Measurements from ENCODE around the gene RPS26.

The RPS26 gene

DNA sequence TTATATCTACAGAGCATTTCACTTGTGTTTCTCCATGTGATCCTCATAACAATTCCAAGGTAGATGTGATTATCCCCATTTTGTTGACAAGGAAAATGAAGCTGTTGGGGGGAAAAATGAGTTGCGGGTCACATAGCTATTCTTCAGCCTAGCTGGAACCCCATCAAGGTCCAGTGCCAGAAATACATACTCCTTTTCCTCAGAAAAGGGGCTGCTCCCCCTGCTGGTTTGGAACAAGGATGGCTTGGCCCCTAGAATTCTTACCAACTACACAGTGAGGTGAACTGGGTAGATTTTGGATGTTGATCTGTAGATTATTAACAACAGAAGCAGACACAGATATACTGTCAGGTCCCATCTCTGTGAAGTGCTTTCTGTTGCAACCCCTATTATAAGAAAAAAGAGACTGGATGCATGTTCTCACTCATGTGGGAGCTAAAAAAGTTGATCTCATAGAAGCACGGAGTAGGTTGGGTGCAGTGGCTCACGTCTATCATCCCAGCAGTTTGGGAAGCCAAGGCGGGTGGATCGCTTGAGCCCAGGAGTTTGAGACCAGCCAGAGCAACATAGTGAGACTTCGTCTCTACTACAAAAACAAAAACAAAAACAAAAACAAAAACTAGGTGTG lies 11.9 kb upstream of the RPS26 start (continued):
- no peak for TF ChIP-seq ESRRG (CRISPR knock-in tag; IDR thresholded peaks at IDR 0.05)
- no peak for TF ChIP-seq GLIS3 (CRISPR knock-in tag; IDR thresholded peaks at IDR 0.05)
- no peak for TF ChIP-seq ZNF70 (CRISPR knock-in tag; IDR thresholded peaks at IDR 0.05)
- no peak for TF ChIP-seq SNAI2 (CRISPR knock-in tag; IDR thresholded peaks at IDR 0.05)
- TF ChIP-seq ZFP3 (CRISPR knock-in tag; IDR thresholded peaks at IDR 0.05) = no peak

DNA sequence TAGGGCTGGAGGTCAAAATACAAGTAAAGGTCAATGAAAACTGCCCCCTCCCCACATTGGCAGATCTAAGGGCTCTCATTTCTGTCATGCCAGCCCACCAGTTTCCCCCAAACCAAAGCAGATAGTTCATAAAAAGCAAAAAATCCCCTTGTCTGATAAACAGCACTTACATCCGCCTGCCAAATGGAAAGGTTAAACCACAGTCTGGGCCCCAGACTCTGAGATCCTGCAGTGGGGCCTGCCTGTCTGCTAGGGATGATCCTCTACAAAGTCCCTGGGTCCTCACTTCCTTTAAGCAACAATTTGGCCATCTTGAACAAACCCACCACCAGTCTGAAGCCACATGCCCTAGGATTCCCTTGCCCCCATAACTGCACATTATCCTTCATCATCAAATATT lies 9.7 kb upstream of the RPS26 start:
- TF ChIP-seq BACH2 (CRISPR knock-in tag; IDR thresholded peaks at IDR 0.05; ENCODE audit: borderline replicate concordance) = no peak
- no peak for TF ChIP-seq OSR1 (CRISPR knock-in tag; IDR thresholded peaks at IDR 0.05)
- no peak for ATAC-seq

DNA sequence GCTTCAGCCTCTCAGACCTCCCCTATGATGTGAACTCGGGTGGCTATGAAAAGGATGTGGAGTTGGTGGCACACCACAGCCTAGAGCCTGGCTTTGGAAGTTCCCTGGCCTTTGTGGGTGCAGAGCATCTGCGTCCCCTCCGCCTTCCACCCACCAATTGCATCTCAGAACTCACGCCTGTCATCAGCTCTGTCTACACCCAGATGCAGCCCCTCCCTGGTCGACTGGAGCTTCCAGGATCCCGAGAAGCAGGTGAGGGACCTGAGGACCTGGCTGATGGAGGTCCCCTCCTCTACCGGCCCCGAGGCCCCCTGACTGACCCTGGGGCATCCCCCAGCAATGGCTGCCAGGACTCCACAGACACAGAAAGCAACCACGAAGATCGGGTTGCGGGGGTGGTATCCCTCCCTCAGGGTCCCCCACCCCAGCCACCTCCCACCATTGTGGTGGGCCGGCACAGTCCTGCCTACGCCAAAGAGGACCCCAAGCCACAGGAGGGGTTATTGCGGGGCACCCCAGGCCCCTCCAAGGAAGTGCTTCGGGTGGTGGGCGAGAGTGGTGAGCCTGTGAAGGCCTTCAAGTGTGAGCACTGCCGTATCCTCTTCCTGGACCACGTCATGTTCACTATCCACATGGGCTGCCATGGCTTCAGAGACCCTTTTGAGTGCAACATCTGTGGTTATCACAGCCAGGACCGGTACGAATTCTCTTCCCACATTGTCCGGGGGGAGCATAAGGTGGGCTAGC lies 7.0 kb upstream of the RPS26 start:
- no peak for TF ChIP-seq ZFP3 (CRISPR knock-in tag; IDR thresholded peaks at IDR 0.05)
- no peak for TF ChIP-seq ISL1 (CRISPR knock-in tag; IDR thresholded peaks at IDR 0.05)
- no peak for TF ChIP-seq ZC3H10 (CRISPR knock-in tag; IDR thresholded peaks at IDR 0.05)
- TF ChIP-seq GLIS3 (CRISPR knock-in tag; IDR thresholded peaks at IDR 0.05) = no peak
- TF ChIP-seq CSDC2 (CRISPR knock-in tag; IDR thresholded peaks at IDR 0.05) = no peak
- TF ChIP-seq, protein P1, sequence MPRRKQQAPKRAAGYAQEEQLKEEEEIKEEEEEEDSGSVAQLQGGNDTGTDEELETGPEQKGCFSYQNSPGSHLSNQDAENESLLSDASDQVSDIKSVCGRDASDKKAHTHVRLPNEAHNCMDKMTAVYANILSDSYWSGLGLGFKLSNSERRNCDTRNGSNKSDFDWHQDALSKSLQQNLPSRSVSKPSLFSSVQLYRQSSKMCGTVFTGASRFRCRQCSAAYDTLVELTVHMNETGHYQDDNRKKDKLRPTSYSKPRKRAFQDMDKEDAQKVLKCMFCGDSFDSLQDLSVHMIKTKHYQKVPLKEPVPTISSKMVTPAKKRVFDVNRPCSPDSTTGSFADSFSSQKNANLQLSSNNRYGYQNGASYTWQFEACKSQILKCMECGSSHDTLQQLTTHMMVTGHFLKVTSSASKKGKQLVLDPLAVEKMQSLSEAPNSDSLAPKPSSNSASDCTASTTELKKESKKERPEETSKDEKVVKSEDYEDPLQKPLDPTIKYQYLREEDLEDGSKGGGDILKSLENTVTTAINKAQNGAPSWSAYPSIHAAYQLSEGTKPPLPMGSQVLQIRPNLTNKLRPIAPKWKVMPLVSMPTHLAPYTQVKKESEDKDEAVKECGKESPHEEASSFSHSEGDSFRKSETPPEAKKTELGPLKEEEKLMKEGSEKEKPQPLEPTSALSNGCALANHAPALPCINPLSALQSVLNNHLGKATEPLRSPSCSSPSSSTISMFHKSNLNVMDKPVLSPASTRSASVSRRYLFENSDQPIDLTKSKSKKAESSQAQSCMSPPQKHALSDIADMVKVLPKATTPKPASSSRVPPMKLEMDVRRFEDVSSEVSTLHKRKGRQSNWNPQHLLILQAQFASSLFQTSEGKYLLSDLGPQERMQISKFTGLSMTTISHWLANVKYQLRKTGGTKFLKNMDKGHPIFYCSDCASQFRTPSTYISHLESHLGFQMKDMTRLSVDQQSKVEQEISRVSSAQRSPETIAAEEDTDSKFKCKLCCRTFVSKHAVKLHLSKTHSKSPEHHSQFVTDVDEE (CRISPR knock-in tag; IDR thresholded peaks at IDR 0.05) = no peak
- TF ChIP-seq OSR1 (CRISPR knock-in tag; IDR thresholded peaks at IDR 0.05) = no peak
- TF ChIP-seq, protein P2, sequence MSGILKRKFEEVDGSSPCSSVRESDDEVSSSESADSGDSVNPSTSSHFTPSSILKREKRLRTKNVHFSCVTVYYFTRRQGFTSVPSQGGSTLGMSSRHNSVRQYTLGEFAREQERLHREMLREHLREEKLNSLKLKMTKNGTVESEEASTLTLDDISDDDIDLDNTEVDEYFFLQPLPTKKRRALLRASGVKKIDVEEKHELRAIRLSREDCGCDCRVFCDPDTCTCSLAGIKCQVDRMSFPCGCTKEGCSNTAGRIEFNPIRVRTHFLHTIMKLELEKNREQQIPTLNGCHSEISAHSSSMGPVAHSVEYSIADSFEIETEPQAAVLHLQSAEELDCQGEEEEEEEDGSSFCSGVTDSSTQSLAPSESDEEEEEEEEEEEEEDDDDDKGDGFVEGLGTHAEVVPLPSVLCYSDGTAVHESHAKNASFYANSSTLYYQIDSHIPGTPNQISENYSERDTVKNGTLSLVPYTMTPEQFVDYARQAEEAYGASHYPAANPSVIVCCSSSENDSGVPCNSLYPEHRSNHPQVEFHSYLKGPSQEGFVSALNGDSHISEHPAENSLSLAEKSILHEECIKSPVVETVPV (CRISPR knock-in tag; IDR thresholded peaks at IDR 0.05) = no peak
- TF ChIP-seq, protein P3, sequence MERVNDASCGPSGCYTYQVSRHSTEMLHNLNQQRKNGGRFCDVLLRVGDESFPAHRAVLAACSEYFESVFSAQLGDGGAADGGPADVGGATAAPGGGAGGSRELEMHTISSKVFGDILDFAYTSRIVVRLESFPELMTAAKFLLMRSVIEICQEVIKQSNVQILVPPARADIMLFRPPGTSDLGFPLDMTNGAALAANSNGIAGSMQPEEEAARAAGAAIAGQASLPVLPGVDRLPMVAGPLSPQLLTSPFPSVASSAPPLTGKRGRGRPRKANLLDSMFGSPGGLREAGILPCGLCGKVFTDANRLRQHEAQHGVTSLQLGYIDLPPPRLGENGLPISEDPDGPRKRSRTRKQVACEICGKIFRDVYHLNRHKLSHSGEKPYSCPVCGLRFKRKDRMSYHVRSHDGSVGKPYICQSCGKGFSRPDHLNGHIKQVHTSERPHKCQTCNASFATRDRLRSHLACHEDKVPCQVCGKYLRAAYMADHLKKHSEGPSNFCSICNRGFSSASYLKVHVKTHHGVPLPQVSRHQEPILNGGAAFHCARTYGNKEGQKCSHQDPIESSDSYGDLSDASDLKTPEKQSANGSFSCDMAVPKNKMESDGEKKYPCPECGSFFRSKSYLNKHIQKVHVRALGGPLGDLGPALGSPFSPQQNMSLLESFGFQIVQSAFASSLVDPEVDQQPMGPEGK (CRISPR knock-in tag; IDR thresholded peaks at IDR 0.05; ENCODE audit: borderline replicate concordance) = no peak
- no peak for TF ChIP-seq TCF4 (CRISPR knock-in tag; IDR thresholded peaks at IDR 0.05; ENCODE audit: borderline replicate concordance)
- TF ChIP-seq, protein P4, sequence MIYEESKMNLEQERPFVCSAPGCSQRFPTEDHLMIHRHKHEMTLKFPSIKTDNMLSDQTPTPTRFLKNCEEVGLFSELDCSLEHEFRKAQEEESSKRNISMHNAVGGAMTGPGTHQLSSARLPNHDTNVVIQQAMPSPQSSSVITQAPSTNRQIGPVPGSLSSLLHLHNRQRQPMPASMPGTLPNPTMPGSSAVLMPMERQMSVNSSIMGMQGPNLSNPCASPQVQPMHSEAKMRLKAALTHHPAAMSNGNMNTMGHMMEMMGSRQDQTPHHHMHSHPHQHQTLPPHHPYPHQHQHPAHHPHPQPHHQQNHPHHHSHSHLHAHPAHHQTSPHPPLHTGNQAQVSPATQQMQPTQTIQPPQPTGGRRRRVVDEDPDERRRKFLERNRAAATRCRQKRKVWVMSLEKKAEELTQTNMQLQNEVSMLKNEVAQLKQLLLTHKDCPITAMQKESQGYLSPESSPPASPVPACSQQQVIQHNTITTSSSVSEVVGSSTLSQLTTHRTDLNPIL (CRISPR knock-in tag; IDR thresholded peaks at IDR 0.05; ENCODE audit: low read depth) = no peak
- no peak for TF ChIP-seq SNAI2 (CRISPR knock-in tag; IDR thresholded peaks at IDR 0.05)
- no peak for TF ChIP-seq ZFP30 (CRISPR knock-in tag; IDR thresholded peaks at IDR 0.05)
- no peak for TF ChIP-seq ESRRG (CRISPR knock-in tag; IDR thresholded peaks at IDR 0.05)
- no peak for TF ChIP-seq PPARA (CRISPR knock-in tag; IDR thresholded peaks at IDR 0.05; ENCODE audit: borderline replicate concordance)
- ATAC-seq = no peak

DNA sequence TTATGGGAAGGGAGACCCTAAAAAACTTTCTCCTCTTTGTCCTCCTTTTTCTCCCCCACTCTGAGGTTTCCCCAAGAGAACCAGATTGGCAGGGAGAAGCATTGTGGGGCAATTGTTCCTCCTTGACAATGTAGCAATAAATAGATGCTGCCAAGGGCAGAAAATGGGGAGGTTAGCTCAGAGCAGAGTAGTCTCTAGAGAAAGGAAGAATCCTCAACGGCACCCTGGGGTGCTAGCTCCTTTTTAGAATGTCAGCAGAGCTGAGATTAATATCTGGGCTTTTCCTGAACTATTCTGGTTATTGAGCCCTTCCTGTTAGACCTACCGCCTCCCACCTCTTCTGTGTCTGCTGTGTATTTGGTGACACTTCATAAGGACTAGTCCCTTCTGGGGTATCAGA lies 4.6 kb upstream of the RPS26 start:
- ATAC-seq = no peak
- TF ChIP-seq, protein P1 (CRISPR knock-in tag; IDR thresholded peaks at IDR 0.05) = no peak
- TF ChIP-seq ARNTL (CRISPR knock-in tag; IDR thresholded peaks at IDR 0.05; ENCODE audit: borderline replicate concordance, low read depth) = no peak
- TF ChIP-seq BACH2 (CRISPR knock-in tag; IDR thresholded peaks at IDR 0.05; ENCODE audit: borderline replicate concordance) = no peak
- TF ChIP-seq GLIS3 (CRISPR knock-in tag; IDR thresholded peaks at IDR 0.05) = no peak
- TF ChIP-seq OSR1 (CRISPR knock-in tag; IDR thresholded peaks at IDR 0.05) = no peak
- TF ChIP-seq ZFP30 (CRISPR knock-in tag; IDR thresholded peaks at IDR 0.05) = no peak
- no peak for TF ChIP-seq ZNF70 (CRISPR knock-in tag; IDR thresholded peaks at IDR 0.05)
- TF ChIP-seq, protein P3 (CRISPR knock-in tag; IDR thresholded peaks at IDR 0.05; ENCODE audit: borderline replicate concordance) = no peak
- TF ChIP-seq ZNF565 (CRISPR knock-in tag; conservative IDR thresholded peaks at IDR 0.05; ENCODE audit: low read depth) = no peak
- TF ChIP-seq, protein P2 (CRISPR knock-in tag; IDR thresholded peaks at IDR 0.05) = no peak
- TF ChIP-seq RARB (CRISPR knock-in tag; IDR thresholded peaks at IDR 0.05) = no peak

Data from SK-N-SH treated with all-trans-retinoic acid at 6 μM for 48 hours (cell line).